Activated CD4-positive, alpha-beta T cell treated with anti-CD3 and anti-CD28 coated beads, Interleukin-2, amount 10 ng/mL, durations not matched to agents 7 days and 5 days (primary cell): Measurements from ENCODE around the gene SCRG1. TPM values are rescaled to one million over a fixed set of nuclear protein-coding genes. Genes with fewer than 3 reads are reported as not detected.

Source experiments
- CTCF ChIA-PET: fragments of 350-600 bp; sonication (Branson Sonifier 250); formaldehyde crosslinking; loops from one replicate; lab custom pipeline; 2021; ENCODE audit warnings: antibody characterized with exemption; lab: Charles Lee
- POLR2A ChIA-PET: fragments of 350-600 bp; sonication (Branson Sonifier 250); formaldehyde crosslinking; loops from one replicate; lab custom pipeline; 2021; ENCODE audit warnings: antibody characterized with exemption; lab: Charles Lee
- DNase-seq: peaks from one replicate; pipeline ENCODE4 v3.0.0-alpha.2; 2020
- H3K27ac Mint-ChIP-seq: one replicate; pipeline ENCODE4 v1.8.0; 2021; ENCODE audit warnings: mild to moderate bottlenecking, moderate library complexity, mixed read lengths
- H3K27me3 Mint-ChIP-seq: one replicate; pipeline ENCODE4 v1.8.0; 2021; ENCODE audit warnings: mixed read lengths
- H3K36me3 Mint-ChIP-seq: one replicate; pipeline ENCODE4 v1.8.0; 2021; ENCODE audit warnings: low read depth, mixed read lengths
- H3K4me1 Mint-ChIP-seq: one replicate; pipeline ENCODE4 v1.8.0; 2021; ENCODE audit warnings: mixed read lengths
- H3K4me3 Mint-ChIP-seq: one replicate; pipeline ENCODE4 v1.8.0; 2021; ENCODE audit warnings: mild to moderate bottlenecking, moderate library complexity, mixed read lengths
- H3K9me3 Mint-ChIP-seq: one replicate; pipeline ENCODE4 v1.8.0; 2021; ENCODE audit warnings: mixed read lengths
- total RNA-seq, 2 experiments: library from RNA; stranded (reverse); gene quantifications; one replicate each; pipeline ENCODE4 v1.2.3, GENCODE V29; 2021

The SCRG1 gene
- total RNA-seq, 2 experiments from 2014 or later = not detected

DNA sequence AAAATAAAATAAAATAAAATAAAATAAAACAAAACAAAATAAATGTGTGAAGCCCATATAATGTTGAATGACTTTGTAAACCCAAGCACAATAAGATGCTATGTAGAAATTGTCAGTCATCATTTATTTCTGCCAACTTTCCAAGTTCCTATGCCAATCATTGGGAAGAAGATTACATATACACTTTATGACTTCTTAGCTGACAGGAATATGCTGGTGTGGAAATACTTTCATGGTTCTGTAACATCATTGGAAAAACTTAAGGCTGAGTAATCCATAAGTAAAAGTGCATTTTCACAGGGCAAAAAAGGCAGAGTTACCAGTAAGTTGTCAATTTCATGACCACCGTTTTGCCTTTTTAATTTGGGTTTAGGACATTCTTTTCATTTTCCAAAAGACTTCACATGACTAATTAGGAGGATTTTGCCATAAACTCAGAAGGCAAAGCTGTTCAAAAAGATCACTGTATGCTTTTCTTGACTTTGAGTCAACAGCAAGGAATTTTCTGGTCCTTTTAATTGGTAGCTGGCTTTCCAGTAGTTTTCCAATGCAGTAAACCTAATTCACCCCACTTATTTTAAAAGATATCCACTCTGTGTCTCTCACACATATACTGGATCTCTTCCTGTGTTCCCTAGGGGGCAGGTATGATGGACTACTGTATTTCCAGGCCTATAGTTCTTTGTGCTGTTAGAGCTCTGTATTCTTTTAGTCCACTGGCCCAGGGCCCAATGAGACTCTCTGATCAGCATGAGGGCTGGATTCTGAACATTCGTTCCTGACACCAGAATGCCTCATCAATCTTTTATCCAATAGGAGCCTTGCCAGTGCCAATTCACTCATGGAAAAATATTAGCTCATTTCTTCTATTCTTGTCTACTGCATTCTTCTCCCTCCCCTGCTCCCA is 26.2 kb upstream of the SCRG1 start:
- peaks cover 43% of the 10 kb centered on the region for H3K4me1 Mint-ChIP-seq
- no peak for DNase-seq
- peaks cover 4% of the 10 kb centered on the region for H3K9me3 Mint-ChIP-seq
- H3K27ac Mint-ChIP-seq = no peak overlapping the region
- H3K4me3 Mint-ChIP-seq = no peak overlapping the region
- POLR2A ChIA-PET = no interaction called here
- no peaks in the 10 kb centered on the region for H3K27me3 Mint-ChIP-seq
- CTCF ChIA-PET = interaction anchor here (0.9 kb wide), 1 partner anchor 69 kb away, joined by 3 read pairs; no protein-coding TSS in a partner anchor
- peaks cover 3% of the 10 kb centered on the region for H3K36me3 Mint-ChIP-seq

DNA sequence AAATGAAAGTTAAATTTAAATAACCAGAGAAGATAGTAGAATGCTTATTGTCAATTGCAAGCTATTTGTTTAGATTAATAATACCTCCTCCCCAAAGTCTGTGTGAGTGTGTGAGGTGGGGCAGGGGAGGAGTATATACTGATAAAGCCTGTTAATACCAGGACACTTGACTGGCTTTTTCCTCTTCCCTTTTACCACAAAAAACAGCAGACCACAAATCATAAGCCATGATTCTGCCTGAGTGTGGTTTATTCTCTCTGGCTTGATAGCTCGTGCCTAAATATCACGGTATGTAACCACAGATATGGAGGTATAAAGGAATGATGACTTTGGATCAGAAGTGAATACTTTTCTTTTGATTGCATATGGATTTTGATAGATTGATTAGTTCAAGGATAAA is 21.9 kb upstream of the SCRG1 start:
- POLR2A ChIA-PET = interaction anchor here (0.7 kb wide), 1 partner anchor 86 kb away, joined by 4 read pairs; the partner anchor contains the start of gene HMGB2

DNA sequence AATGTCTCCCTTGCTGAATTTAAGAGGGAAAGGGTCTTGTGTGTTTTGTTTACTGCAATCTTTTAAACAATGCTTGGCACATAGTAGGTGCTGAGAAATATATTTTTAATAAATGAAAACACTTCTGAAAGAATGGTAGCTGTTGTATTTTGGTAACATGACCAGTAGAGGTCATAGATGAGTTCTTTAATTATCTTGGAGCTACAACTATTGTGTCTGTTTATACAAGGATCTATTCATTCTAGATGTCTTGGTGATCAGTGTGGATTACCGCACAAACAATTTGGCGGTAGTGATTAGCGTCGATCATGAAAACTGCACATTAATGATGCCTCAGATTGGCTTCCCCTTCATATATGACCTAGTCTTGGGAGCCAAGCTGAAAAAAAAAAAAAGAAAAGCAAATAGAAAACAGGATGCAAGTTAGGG is 21.4 kb upstream of the SCRG1 start:
- DNase-seq = no peak
- POLR2A ChIA-PET = interaction anchor here (0.7 kb wide), 1 partner anchor 86 kb away, joined by 4 read pairs; the partner anchor contains the start of gene HMGB2

More for the DNA sequence above, 21.9 kb upstream of the SCRG1 start:
- Mint-ChIP-seq H3K4me3 (no peak overlapping the region), H3K27me3 (no peaks in the 10 kb centered on the region), H3K27ac (no peak overlapping the region), H3K9me3 (peaks cover 4% of the 10 kb centered on the region), H3K36me3 (no peaks in the 10 kb centered on the region), H3K4me1 (peaks cover 22% of the 10 kb centered on the region)
- no peak for DNase-seq
- CTCF ChIA-PET = interaction anchor here (0.6 to 2.4 kb wide), 18 partner anchors 9 to 407 kb away, joined by 3 to 8 read pairs (median 3); no protein-coding TSS in a partner anchor

GRCh38 chr4:173418639-173419038 is 19.7 kb upstream of the SCRG1 start:
- Mint-ChIP-seq H3K27me3 (no peaks in the 10 kb centered on the region), H3K4me3 (no peak overlapping the region), H3K36me3 (no peaks in the 10 kb centered on the region), H3K4me1 (peaks cover 11% of the 10 kb centered on the region), H3K27ac (no peak overlapping the region), H3K9me3 (peaks cover under 1% of the 10 kb centered on the region)
- ChIA-PET POLR2A (interaction anchor here (0.5 kb wide), 1 partner anchor 56 kb away, joined by 4 read pairs; no protein-coding TSS in a partner anchor), CTCF (interaction anchor here (0.9 to 2.2 kb wide), 4 partner anchors 76 to 117 kb away, joined by 3 to 5 read pairs (median 4); no protein-coding TSS in a partner anchor)
- DNase-seq = no peak

More for the DNA sequence above, 21.4 kb upstream of the SCRG1 start:
- Mint-ChIP-seq H3K4me3 (no peak overlapping the region), H3K9me3 (peaks cover 4% of the 10 kb centered on the region), H3K36me3 (no peaks in the 10 kb centered on the region), H3K4me1 (peaks cover 17% of the 10 kb centered on the region), H3K27ac (no peak overlapping the region), H3K27me3 (no peaks in the 10 kb centered on the region)
- CTCF ChIA-PET = interaction anchor here (0.6 to 2.4 kb wide), 17 partner anchors 8 to 407 kb away, joined by 3 to 8 read pairs (median 3); no protein-coding TSS in a partner anchor

DNA sequence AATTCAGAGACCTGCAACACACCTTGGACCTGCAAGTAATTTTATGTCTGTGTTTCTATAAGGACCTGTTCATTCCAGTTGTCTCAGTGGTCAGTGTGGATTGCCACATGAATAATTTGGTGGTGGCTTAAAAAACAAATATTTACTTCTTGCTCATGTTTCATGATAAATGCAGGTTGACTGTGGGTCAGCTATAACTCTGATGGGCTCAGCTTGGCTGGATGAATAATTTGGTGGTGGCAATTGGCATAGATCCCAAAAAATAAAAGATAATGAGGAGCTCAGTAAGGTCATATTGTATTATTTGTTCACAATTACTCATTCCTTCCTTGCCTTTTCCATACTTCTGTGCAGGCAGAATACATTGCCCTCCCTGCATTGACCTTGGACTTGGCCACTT is 18.9 kb upstream of the SCRG1 start:
- Mint-ChIP-seq H3K4me3 (no peak overlapping the region), H3K4me1 (peaks cover 11% of the 10 kb centered on the region), H3K27me3 (peaks cover 2% of the 10 kb centered on the region), H3K9me3 (no peaks in the 10 kb centered on the region), H3K36me3 (no peaks in the 10 kb centered on the region), H3K27ac (no peak overlapping the region)
- no peak for DNase-seq
- POLR2A ChIA-PET = interaction anchor here (0.5 kb wide), 1 partner anchor 113 kb away, joined by 4 read pairs; no protein-coding TSS in a partner anchor
- CTCF ChIA-PET = interaction anchor here (0.9 to 2.2 kb wide), 4 partner anchors 9 to 99 kb away, joined by 3 to 5 read pairs (median 4); no protein-coding TSS in a partner anchor

DNA sequence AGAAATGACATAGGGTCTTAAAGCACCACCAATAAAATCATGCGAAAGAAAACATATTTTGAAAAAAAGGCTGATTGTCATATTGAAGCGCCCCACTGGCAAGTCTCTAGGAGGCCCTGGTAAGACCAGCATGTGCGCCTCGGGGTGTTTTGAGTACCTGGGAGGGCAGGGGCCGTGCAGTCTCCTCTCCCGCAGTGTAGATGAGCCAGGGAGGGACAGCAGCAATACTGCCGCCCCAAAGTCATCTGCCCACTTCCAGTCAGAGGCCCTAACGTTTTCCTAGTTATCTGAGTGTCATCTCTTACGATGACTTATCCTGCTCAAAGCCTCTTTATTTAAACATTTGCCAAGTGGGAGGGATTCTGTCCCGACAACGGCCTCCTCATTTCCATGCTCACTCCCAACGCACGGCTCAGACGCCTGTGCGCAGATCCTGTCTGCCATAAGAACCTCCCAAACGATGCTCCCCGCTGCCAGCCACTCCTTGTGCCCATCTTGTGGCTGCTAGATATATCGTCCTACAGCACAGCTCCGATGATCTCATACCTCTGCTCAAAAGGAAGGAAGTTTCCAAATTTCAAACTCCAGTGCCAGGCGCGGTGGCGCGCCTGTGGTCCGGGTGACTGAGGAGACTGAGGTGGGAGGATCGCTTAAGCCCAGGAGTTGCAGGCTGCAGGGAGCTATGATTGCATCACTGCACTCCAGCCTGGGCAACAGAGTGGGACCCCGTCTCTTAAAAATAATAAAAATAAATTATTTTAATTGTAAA is 17.2 kb upstream of the SCRG1 start:
- Mint-ChIP-seq H3K27me3 (peaks cover 2% of the 10 kb centered on the region), H3K4me1 (peaks cover 8% of the 10 kb centered on the region), H3K4me3 (no peak overlapping the region), H3K9me3 (no peaks in the 10 kb centered on the region), H3K27ac (no peak overlapping the region), H3K36me3 (no peaks in the 10 kb centered on the region)
- ChIA-PET CTCF (interaction anchor here (1.0 kb wide), 1 partner anchor 97 kb away, joined by 5 read pairs; no protein-coding TSS in a partner anchor), POLR2A (no interaction called here)
- DNase-seq = no peak

- Mint-ChIP-seq H3K4me1 (no peaks in the 10 kb centered on the region), H3K4me3 (no peak overlapping the region), H3K27ac (no peak overlapping the region), H3K27me3 (peaks cover 2% of the 10 kb centered on the region), H3K9me3 (no peaks in the 10 kb centered on the region), H3K36me3 (no peaks in the 10 kb centered on the region)
- CTCF ChIA-PET = no interaction called here
- no peak for DNase-seq
- POLR2A ChIA-PET = interaction anchor here (0.8 kb wide), 1 partner anchor 82 kb away, joined by 4 read pairs; no protein-coding TSS in a partner anchor
These were observed 16.2 kb upstream of the SCRG1 start for GRCh38 chr4:173415092-173415491.

DNA sequence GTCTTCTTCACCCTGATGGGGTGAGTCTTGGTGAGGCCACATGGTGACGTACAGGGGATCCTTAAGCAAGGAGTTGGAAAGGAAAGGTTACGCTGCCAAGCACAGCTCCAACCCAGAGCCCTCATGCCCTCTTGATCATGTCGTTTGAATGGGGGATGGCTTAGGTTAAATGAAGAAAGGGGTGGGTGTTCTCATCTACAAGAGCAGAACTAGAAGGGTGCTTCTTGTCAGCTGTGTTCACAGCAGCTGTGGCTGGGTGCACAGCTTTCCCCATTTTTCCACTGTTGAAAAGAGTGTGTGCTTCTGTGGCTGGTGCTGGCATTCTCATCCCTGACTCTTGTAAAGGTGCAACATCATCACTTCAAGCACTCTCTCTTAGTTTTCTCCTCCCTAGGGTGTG is 15.5 kb upstream of the SCRG1 start:
- Mint-ChIP-seq H3K36me3 (no peaks in the 10 kb centered on the region), H3K9me3 (no peaks in the 10 kb centered on the region)
- POLR2A ChIA-PET = interaction anchor here (0.8 kb wide), 1 partner anchor 81 kb away, joined by 4 read pairs; no protein-coding TSS in a partner anchor

DNA sequence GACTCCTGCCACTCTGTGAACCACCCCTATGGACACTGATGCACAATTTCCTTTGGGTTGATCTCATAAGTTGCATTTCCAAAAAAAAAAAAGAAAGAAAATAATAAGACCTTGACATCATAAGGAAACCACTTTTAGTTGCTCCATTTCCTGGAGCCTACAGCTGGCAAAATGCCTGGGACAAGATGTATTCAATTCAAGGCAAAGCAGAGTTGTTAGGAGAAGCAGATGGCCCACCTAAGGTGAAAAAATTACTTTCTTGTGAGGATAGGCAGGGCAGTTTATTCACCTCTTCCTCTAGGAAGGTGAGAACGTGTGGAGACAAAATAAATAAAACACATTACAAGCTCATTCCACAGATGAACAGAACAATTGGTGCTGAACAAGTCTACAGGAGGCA is 14.1 kb upstream of the SCRG1 start:
- H3K9me3 Mint-ChIP-seq = no peaks in the 10 kb centered on the region
- H3K4me3 Mint-ChIP-seq = no peak overlapping the region
- DNase-seq = no peak
- no peak overlapping the region for H3K27ac Mint-ChIP-seq
- peaks cover 2% of the 10 kb centered on the region for H3K27me3 Mint-ChIP-seq
- ChIA-PET CTCF (interaction anchor here (0.9 to 2.3 kb wide), 4 partner anchors 8 to 400 kb away, joined by 3 to 7 read pairs (median 4); no protein-coding TSS in a partner anchor), POLR2A (no interaction called here)
- no peaks in the 10 kb centered on the region for H3K36me3 Mint-ChIP-seq
- H3K4me1 Mint-ChIP-seq = no peaks in the 10 kb centered on the region

More for the DNA sequence above, 15.5 kb upstream of the SCRG1 start:
- H3K27ac Mint-ChIP-seq = no peak overlapping the region
- DNase-seq = no peak
- no peak overlapping the region for H3K4me3 Mint-ChIP-seq
- H3K4me1 Mint-ChIP-seq = no peaks in the 10 kb centered on the region
- CTCF ChIA-PET = no interaction called here
- peaks cover 2% of the 10 kb centered on the region for H3K27me3 Mint-ChIP-seq

- POLR2A ChIA-PET = interaction anchor here (0.6 kb wide), 1 partner anchor 75 kb away, joined by 3 read pairs; no protein-coding TSS in a partner anchor
- Mint-ChIP-seq H3K27me3 (peaks cover 2% of the 10 kb centered on the region), H3K9me3 (no peaks in the 10 kb centered on the region), H3K4me3 (no peak overlapping the region), H3K4me1 (peaks cover 2% of the 10 kb centered on the region), H3K36me3 (no peaks in the 10 kb centered on the region), H3K27ac (no peak overlapping the region)
- no peak for DNase-seq
- CTCF ChIA-PET = interaction anchor here (1.1 to 2.3 kb wide), 3 partner anchors 10 to 66 kb away, joined by 3 to 7 read pairs (median 3); partner anchors contain the start of gene SCRG1
These were observed 12.3 kb upstream of the SCRG1 start for GRCh38 chr4:173411106-173411693.

DNA sequence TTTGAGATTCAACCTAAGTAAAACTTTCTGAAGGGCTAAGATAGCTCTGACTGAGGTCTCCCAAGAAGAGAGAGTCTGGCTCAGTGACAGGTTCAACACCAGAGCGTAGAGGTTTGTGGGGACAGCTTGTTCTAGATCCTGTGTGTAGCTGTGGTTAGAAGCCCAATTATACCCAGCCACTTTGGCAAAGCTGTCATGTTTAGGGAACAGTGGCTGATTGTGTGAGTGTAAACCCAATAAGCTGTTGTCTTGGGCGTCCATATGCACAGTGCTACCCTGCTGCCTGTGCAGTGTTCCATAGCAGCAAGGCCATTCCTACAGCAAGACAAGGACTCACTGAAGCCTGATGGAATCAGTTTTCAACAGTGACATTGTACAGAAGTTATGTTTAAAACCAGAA is 11.2 kb upstream of the SCRG1 start:
- Mint-ChIP-seq H3K27ac (no peak overlapping the region), H3K4me1 (peaks cover 8% of the 10 kb centered on the region), H3K27me3 (peaks cover 2% of the 10 kb centered on the region), H3K4me3 (no peak overlapping the region), H3K36me3 (no peaks in the 10 kb centered on the region), H3K9me3 (no peaks in the 10 kb centered on the region)
- DNase-seq = no peak
- ChIA-PET POLR2A (no interaction called here), CTCF (interaction anchor here (0.7 to 1.2 kb wide), 3 partner anchors 64 to 91 kb away, joined by 3 read pairs; no protein-coding TSS in a partner anchor)
